GM19023 (cell line): ENCODE results near the gene EYA3.
A peak's percentile ranks its signal among the peaks of the same experiment; 100 is the strongest.

ENCODE experiments used
- ATAC-seq: cut with Tn5 transposase; IDR thresholded peaks from one replicate; pipeline ENCODE4 v1.9.1; 2021; ENCODE audit warnings: mild to moderate bottlenecking, moderate library complexity; ENCODE audit not compliant: unreplicated experiment

The EYA3 gene

GRCh38 chr1:28088168-28088961 is at the start of gene EYA3:
EYA3 (minus strand) TSS chr1:28088610; CDS start chr1:28058026, 30,584 bp downstream.
- ATAC-seq, result peak; percentile 91

- ATAC-seq, result no peak
These were observed 48.7 kb upstream of the EYA3 start for GRCh38 chr1:28136922-28137613.

- no peak for ATAC-seq
These were observed 47.9 kb upstream of the EYA3 start for GRCh38 chr1:28136169-28136921.

GRCh38 chr1:28135371-28136168 is 47.2 kb upstream of the EYA3 start:
- no peak for ATAC-seq

- ATAC-seq, result no peak
These were observed 46.3 kb upstream of the EYA3 start for GRCh38 chr1:28134651-28135207.

- no peak for ATAC-seq
These were observed 44.1 kb upstream of the EYA3 start for GRCh38 chr1:28132171-28133167.

GRCh38 chr1:28130901-28131300 is 42.5 kb upstream of the EYA3 start:
- ATAC-seq, result no peak

GRCh38 chr1:28129150-28129549 is 40.7 kb upstream of the EYA3 start:
- no peak for ATAC-seq

GRCh38 chr1:28127617-28128257 is 39.3 kb upstream of the EYA3 start:
- ATAC-seq, result no peak

GRCh38 chr1:28126783-28127490 is 38.5 kb upstream of the EYA3 start:
- no peak for ATAC-seq

- no peak for ATAC-seq
These were observed 37.8 kb upstream of the EYA3 start for GRCh38 chr1:28126212-28126611.

GRCh38 chr1:28123461-28123961 is 35.1 kb upstream of the EYA3 start:
- ATAC-seq, result no peak

GRCh38 chr1:28122183-28122582 is 33.8 kb upstream of the EYA3 start:
- ATAC-seq, result no peak

GRCh38 chr1:28119556-28119955 is 31.1 kb upstream of the EYA3 start:
- ATAC-seq, result no peak

- ATAC-seq, result no peak
These were observed 30.4 kb upstream of the EYA3 start for GRCh38 chr1:28118640-28119307.

GRCh38 chr1:28115267-28115666 is 26.9 kb upstream of the EYA3 start:
- no peak for ATAC-seq

GRCh38 chr1:28114844-28115243 is 26.4 kb upstream of the EYA3 start:
- ATAC-seq, result no peak

- ATAC-seq, result no peak
These were observed 24.8 kb upstream of the EYA3 start for GRCh38 chr1:28113242-28113572.
